Endothelial cell of umbilical vein (primary cell): ENCODE results near the gene USP51.
"Not testable (repeated sequence)": the region's sequence is repeated elsewhere in the genome, so short reads cannot be mapped to it uniquely, and the experiment has no call there.

Experiments
- EZH2 ChIP-seq: IDR thresholded peaks from 2 replicates; pipeline ENCODE4 v1.6.1; 2012; ENCODE audit warnings: borderline replicate concordance, low read depth, mild to moderate bottlenecking, moderate library complexity, low read length, inconsistent platforms; ENCODE audit not compliant: severe bottlenecking
- FOS ChIP-seq: IDR thresholded peaks from 2 replicates; pipeline ENCODE4 v1.6.1; 2011; ENCODE audit warnings: mild to moderate bottlenecking, low read length, moderate library complexity, borderline replicate concordance; ENCODE audit not compliant: insufficient read depth
- GATA2 ChIP-seq: IDR thresholded peaks from 2 replicates; pipeline ENCODE4 v1.7.0; 2011; ENCODE audit warnings: low read depth, mild to moderate bottlenecking, moderate library complexity, mixed read lengths, low read length; ENCODE audit not compliant: insufficient read length, insufficient read depth
- JUN ChIP-seq: IDR thresholded peaks from 2 replicates; pipeline ENCODE4 v1.6.1; 2011; ENCODE audit warnings: borderline replicate concordance, low read depth; ENCODE audit not compliant: insufficient read length, insufficient read depth
- MYC ChIP-seq: IDR thresholded peaks from one replicate; pipeline ENCODE4 v1.6.1; 2011; ENCODE audit warnings: mild to moderate bottlenecking, low read depth, low read length
- POLR2A ChIP-seq: IDR thresholded peaks from 2 replicates; pipeline ENCODE4 v1.6.1; 2012; ENCODE audit warnings: low read depth, mild to moderate bottlenecking, control low read depth, low read length
- POLR2AphosphoS5 ChIP-seq: IDR thresholded peaks from 2 replicates; pipeline ENCODE4 v1.6.1; 2012; ENCODE audit warnings: low read depth, mild to moderate bottlenecking, control low read depth, low read length, moderate library complexity; ENCODE audit not compliant: insufficient read depth
- TF ChIP-seq, protein P1 (sequence below), 2 donors: IDR thresholded peaks; 1 replicate in 1 of 2; 2 replicates in 1 of 2; pipeline ENCODE4 v1.5.1; 2011; ENCODE audit warnings: low read length in 2 of 2, mild to moderate bottlenecking in 2 of 2, moderate library complexity in 2 of 2, control low read depth in 1 of 2, inconsistent platforms in 1 of 2, low read depth in 1 of 2; ENCODE audit not compliant: insufficient read depth in 1 of 2; ENCODE audit errors: extremely low read depth in 1 of 2
- TF ChIP-seq, protein P2 (sequence below): IDR thresholded peaks from 2 replicates; pipeline ENCODE4 v1.6.1; 2011; ENCODE audit not compliant: insufficient read depth, insufficient read length

DNA sequence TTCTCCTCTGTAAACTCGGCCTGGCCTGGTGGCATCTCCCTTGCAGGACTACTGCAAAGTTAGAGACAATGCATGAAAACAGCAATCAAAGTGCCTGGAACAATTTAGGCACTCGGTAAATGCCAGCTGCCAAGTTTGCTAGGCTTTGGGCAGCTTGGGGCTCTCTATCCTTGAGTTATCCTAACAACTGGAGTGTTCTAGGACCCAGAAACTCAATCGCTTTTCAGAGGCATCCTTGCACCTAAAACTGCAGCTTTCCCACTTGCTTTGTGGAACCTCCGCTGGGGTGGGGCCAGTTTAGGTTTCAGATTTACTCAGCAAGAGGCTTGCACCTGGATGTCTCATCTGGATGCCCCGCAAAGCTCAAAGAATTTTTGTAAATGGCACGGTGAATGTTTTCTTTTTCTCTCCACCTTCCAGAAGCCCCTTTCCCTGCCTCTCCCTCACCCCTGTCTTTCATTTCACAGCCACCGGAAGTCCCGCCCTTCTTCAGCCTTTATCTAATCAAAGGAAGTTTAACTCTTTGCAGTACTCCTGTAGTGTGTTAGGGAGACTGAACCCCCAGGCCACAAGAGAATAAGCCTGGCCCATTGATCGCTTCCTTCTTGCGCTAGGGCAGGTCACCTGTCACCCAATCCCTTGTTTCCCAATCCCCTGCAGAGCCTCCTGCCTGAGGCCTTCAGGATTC is 27.3 kb upstream of the USP51 start:
- TF ChIP-seq, protein P1, sequence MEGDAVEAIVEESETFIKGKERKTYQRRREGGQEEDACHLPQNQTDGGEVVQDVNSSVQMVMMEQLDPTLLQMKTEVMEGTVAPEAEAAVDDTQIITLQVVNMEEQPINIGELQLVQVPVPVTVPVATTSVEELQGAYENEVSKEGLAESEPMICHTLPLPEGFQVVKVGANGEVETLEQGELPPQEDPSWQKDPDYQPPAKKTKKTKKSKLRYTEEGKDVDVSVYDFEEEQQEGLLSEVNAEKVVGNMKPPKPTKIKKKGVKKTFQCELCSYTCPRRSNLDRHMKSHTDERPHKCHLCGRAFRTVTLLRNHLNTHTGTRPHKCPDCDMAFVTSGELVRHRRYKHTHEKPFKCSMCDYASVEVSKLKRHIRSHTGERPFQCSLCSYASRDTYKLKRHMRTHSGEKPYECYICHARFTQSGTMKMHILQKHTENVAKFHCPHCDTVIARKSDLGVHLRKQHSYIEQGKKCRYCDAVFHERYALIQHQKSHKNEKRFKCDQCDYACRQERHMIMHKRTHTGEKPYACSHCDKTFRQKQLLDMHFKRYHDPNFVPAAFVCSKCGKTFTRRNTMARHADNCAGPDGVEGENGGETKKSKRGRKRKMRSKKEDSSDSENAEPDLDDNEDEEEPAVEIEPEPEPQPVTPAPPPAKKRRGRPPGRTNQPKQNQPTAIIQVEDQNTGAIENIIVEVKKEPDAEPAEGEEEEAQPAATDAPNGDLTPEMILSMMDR (IDR thresholded peaks at IDR 0.05; ENCODE audit: extremely low read depth in 1 of 2, insufficient read depth in 1 of 2, low read depth in 1 of 2, low read length in 2 of 2) = not testable (repeated sequence)
- TF ChIP-seq POLR2AphosphoS5, POLR2A, FOS, JUN, MYC, EZH2, GATA2: not testable (repeated sequence)
- TF ChIP-seq, protein P2, sequence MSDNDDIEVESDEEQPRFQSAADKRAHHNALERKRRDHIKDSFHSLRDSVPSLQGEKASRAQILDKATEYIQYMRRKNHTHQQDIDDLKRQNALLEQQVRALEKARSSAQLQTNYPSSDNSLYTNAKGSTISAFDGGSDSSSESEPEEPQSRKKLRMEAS = not testable (repeated sequence)
